Measurements from ENCODE around the gene CCDC77. TPM values are rescaled to one million over a fixed set of nuclear protein-coding genes. Genes with fewer than 3 reads are reported as not detected.

CCDC77 gene
- total RNA-seq, 1 experiment from 2014 or later: 21.9 TPM

DNA sequence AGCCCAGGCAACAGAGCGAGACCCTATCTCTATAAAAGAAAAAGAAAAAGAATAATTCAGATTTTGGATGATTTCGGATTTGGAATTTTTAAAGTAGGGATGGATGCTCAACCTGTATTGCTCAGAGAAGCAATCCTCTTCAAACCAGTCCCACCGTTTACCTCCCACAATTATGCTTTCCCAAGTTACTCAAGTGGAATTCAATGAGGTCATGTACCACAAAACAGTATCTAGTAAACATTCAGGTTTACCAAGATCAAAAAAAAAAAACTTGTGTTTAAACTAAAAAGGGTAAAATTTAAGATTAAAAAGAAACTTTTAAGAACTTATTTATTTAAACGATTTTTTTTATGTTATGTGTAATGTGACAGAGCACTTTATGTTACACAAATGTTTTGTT lies 14.8 kb upstream of the CCDC77 start:
- H4K91ac ChIP-seq (ENCODE audit: insufficient read length, low read depth, low read length): no peak overlapping the region
- H3K4me2 ChIP-seq (ENCODE audit: insufficient read depth, insufficient read length, low read length): no peak overlapping the region
- H2BK20ac ChIP-seq (ENCODE audit: low read depth, low read length, poor library complexity, severe bottlenecking): no peak overlapping the region
- H2BK15ac ChIP-seq (ENCODE audit: low read depth, low read length): no peak overlapping the region
- H3K56ac ChIP-seq (ENCODE audit: insufficient read length, low read depth, low read length): no peak overlapping the region
- no peak overlapping the region for H2BK12ac ChIP-seq (ENCODE audit: insufficient read length, low read depth, low read length)
- no peaks in the 10 kb centered on the region for H3K9me3 ChIP-seq (ENCODE audit: control insufficient read depth, low read depth, low read length)
- H3K23me2 ChIP-seq (ENCODE audit: insufficient read length, low read depth, low read length, poor library complexity, severe bottlenecking): no peaks in the 10 kb centered on the region
- H3T11ph ChIP-seq (ENCODE audit: low read length): no peak overlapping the region
- H3K18ac ChIP-seq (ENCODE audit: insufficient read length, low read depth, low read length): no peak overlapping the region
- H3K23ac ChIP-seq (ENCODE audit: insufficient read length, low read depth, low read length): no peak overlapping the region
- no peaks in the 10 kb centered on the region for H3K4me1 ChIP-seq (ENCODE audit: insufficient read depth, low read length)
- no peak overlapping the region for H3K9ac ChIP-seq (ENCODE audit: extremely low read depth, insufficient read length, low read length)
- Mint-ChIP-seq H3K4me1 (peaks cover 14 to 16% of the 10 kb centered on the region in 2 experiments), H3K27ac (no peak overlapping the region), H3K36me3 (ENCODE audit: insufficient read depth in 1 of 3, low read depth in 3 of 3) (peaks cover 11 to 40% (median 31%) of the 10 kb centered on the region in 3 experiments; a peak in 6 of 7 replicates), H3K27me3 (ENCODE audit: low read depth) (peaks cover 3% of the 10 kb centered on the region; the same call in 1 of the 2 replicates), H3K4me3 (peak overlapping the region in 1 of 2 experiments; percentile 14; a peak in 1 of 5 replicates), H3K9me3 (no peaks in the 10 kb centered on the region; a peak in 2 of 5 replicates)
- DNase-seq: no peak
- no peak overlapping the region for H4K5ac ChIP-seq (ENCODE audit: insufficient read length, low read depth, low read length)
- no peaks in the 10 kb centered on the region for H3K79me1 ChIP-seq (ENCODE audit: insufficient read depth, low read depth, low read length, poor library complexity, severe bottlenecking)
- H3K27me3 ChIP-seq (ENCODE audit: insufficient read depth, low read length): no peaks in the 10 kb centered on the region
- H2AFZ ChIP-seq (ENCODE audit: low read length): no peak overlapping the region
- no CpG with 5 or more reads among the region's 4 CpGs for WGBS (ENCODE audit: extremely low coverage, insufficient read length, low lambda C conversion rate)
- H3K27ac ChIP-seq (ENCODE audit: insufficient read length, low read depth, low read length): no peak overlapping the region
- H2BK120ac ChIP-seq (ENCODE audit: low read depth, low read length, poor library complexity, severe bottlenecking): no peak overlapping the region
- H3K4ac ChIP-seq (ENCODE audit: low read depth, low read length): no peak overlapping the region
- H2BK5ac ChIP-seq (ENCODE audit: insufficient read length, low read length): no peak overlapping the region
- no peak overlapping the region for H4K8ac ChIP-seq (replicated peaks; ENCODE audit: insufficient read length, low read depth, low read length)
- no peaks in the 10 kb centered on the region for H4K20me1 ChIP-seq (ENCODE audit: control insufficient read depth, insufficient read depth, insufficient read length)
- H3K14ac ChIP-seq (ENCODE audit: insufficient read depth, low read length): no peak overlapping the region
- H2AK5ac ChIP-seq (ENCODE audit: insufficient read length, low read length): no peak overlapping the region
- TF ChIP-seq, protein P1, sequence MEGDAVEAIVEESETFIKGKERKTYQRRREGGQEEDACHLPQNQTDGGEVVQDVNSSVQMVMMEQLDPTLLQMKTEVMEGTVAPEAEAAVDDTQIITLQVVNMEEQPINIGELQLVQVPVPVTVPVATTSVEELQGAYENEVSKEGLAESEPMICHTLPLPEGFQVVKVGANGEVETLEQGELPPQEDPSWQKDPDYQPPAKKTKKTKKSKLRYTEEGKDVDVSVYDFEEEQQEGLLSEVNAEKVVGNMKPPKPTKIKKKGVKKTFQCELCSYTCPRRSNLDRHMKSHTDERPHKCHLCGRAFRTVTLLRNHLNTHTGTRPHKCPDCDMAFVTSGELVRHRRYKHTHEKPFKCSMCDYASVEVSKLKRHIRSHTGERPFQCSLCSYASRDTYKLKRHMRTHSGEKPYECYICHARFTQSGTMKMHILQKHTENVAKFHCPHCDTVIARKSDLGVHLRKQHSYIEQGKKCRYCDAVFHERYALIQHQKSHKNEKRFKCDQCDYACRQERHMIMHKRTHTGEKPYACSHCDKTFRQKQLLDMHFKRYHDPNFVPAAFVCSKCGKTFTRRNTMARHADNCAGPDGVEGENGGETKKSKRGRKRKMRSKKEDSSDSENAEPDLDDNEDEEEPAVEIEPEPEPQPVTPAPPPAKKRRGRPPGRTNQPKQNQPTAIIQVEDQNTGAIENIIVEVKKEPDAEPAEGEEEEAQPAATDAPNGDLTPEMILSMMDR (conservative IDR thresholded peaks at IDR 0.05): no peak
- H3K79me2 ChIP-seq (ENCODE audit: insufficient read depth, low read length): peaks cover 16% of the 10 kb centered on the region; the same call in 1 of the 2 replicates

Data from H9 (cell line).